ENCODE measurements around the gene SLC22A7.
A peak's percentile ranks its signal among the peaks of the same experiment; 100 is the strongest.

GRCh38 chr6:43263314-43264178, 34.5 kb upstream of the SLC22A7 start:
- TF ChIP-seq CTCF (IDR thresholded peaks at IDR 0.05; ENCODE audit: low read depth, low read length, poor library complexity, severe bottlenecking) (peak; percentile 97), EZH2phosphoT487 (IDR thresholded peaks at IDR 0.05; ENCODE audit: borderline replicate concordance, low read length) (no peak)

Measured in DOHH2 (cell line).